DOHH2 (cell line): ENCODE results near the gene MAPKAPK2.

Experiments
- EZH2phosphoT487 ChIP-seq: fragments of 200-600 bp; sonication (generic); IDR thresholded peaks from 2 replicates; pipeline ENCODE4 v1.6.1; 2017; ENCODE audit warnings: borderline replicate concordance, mild to moderate bottlenecking, antibody characterized with exemption, low read length, moderate library complexity, mixed read lengths
- TF ChIP-seq, protein P1 (sequence below): fragments of 200-600 bp; sonication (generic); IDR thresholded peaks from one replicate; pipeline ENCODE4 v1.5.1; 2014; ENCODE audit warnings: antibody characterized with exemption, mild to moderate bottlenecking, low read depth, low read length; ENCODE audit not compliant: poor library complexity, severe bottlenecking

DNA sequence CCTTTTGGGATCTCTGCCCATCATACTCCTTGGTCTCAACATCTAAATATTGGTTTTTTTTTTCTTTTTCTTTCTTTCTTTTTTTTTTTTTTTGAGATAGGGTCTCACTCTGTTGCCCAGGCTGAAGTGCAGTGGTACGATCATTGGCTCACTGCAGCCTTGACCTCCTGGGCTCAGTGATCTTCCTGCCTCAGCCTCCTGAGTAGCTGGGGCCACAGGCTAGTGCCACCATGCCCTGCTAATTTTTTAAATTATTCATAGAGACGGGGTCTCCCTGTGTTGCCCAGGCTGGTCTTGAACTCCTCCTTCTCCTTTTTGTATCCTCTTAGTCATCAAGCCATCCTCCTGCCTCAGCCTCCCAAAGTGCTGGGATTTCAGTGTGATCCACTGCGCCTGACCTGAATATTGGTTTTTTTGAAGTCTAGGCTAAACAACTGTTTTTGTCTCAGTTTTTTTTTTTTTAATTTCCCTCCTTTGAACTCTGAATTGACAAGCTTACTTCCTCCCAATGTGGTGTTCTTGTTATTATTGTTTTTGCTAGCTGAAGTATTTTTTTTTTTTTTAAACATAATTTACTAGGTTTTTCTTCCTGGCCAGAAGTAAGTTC is 30.9 kb downstream of the MAPKAPK2 start:
- TF ChIP-seq, protein P1, sequence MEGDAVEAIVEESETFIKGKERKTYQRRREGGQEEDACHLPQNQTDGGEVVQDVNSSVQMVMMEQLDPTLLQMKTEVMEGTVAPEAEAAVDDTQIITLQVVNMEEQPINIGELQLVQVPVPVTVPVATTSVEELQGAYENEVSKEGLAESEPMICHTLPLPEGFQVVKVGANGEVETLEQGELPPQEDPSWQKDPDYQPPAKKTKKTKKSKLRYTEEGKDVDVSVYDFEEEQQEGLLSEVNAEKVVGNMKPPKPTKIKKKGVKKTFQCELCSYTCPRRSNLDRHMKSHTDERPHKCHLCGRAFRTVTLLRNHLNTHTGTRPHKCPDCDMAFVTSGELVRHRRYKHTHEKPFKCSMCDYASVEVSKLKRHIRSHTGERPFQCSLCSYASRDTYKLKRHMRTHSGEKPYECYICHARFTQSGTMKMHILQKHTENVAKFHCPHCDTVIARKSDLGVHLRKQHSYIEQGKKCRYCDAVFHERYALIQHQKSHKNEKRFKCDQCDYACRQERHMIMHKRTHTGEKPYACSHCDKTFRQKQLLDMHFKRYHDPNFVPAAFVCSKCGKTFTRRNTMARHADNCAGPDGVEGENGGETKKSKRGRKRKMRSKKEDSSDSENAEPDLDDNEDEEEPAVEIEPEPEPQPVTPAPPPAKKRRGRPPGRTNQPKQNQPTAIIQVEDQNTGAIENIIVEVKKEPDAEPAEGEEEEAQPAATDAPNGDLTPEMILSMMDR: no peak
- no peak for TF ChIP-seq EZH2phosphoT487
